Measurements from ENCODE around the gene TBC1D4.

DNA sequence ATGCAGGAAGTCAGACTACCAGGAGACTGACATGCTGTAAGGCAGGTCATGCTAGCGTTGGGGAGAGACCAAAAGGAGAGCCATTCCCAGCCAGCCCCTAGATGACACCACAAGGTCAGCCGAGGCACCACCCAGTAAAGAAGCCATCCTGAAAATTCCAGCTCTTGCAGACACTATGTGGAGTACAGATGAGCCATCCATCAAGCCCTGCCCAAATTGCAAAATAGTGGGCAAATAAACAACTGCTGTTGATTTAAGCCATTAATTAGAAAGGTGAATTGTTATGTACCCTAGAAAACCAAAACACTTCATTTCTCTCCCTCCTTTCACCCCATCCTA lies 82.1 kb downstream of the TBC1D4 start:
- TF ChIP-seq, protein P1, sequence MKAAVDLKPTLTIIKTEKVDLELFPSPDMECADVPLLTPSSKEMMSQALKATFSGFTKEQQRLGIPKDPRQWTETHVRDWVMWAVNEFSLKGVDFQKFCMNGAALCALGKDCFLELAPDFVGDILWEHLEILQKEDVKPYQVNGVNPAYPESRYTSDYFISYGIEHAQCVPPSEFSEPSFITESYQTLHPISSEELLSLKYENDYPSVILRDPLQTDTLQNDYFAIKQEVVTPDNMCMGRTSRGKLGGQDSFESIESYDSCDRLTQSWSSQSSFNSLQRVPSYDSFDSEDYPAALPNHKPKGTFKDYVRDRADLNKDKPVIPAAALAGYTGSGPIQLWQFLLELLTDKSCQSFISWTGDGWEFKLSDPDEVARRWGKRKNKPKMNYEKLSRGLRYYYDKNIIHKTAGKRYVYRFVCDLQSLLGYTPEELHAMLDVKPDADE (conservative IDR thresholded peaks at IDR 0.05; ENCODE audit: control insufficient read depth, low read depth, low read length) = no peak
- no peak for TF ChIP-seq BRCA1 (IDR thresholded peaks at IDR 0.05)
- TF ChIP-seq BRCA1 (CRISPR knock-in tag; IDR thresholded peaks at IDR 0.05) = no peak
- no peak for TF ChIP-seq NBN (IDR thresholded peaks at IDR 0.05; ENCODE audit: low read depth)
- TF ChIP-seq ZKSCAN1 (IDR thresholded peaks at IDR 0.05; ENCODE audit: low read depth, low read length) = no peak
- no peak for TF ChIP-seq ZNF212 (CRISPR knock-in tag; IDR thresholded peaks at IDR 0.05)
- TF ChIP-seq HMGN3 (IDR thresholded peaks at IDR 0.05; ENCODE audit: borderline replicate concordance, extremely low read depth, insufficient read length, low read depth, low read length) = no peak

Measured in K562 (cell line).